Measurements from ENCODE around the gene EVL.
A peak's percentile ranks its signal among the peaks of the same experiment; 100 is the strongest.
"Not testable (repeated sequence)": the region's sequence is repeated elsewhere in the genome, so short reads cannot be mapped to it uniquely, and the experiment has no call there.

The EVL gene

GRCh38 chr14:100180671-100181070 is 115.4 kb downstream of the EVL start:
- not testable (repeated sequence) for DNase-seq

- DNase-seq: not testable (repeated sequence)
These were observed 116.8 kb downstream of the EVL start for GRCh38 chr14:100181876-100182551.

GRCh38 chr14:100187247-100187833 is 122.1 kb downstream of the EVL start:
- no peak for DNase-seq

GRCh38 chr14:100188392-100189030 is 123.3 kb downstream of the EVL start:
- DNase-seq: no peak

- DNase-seq: no peak
These were observed 124.9 kb downstream of the EVL start for GRCh38 chr14:100190126-100190525.

GRCh38 chr14:100191584-100192249 is 126.5 kb downstream of the EVL start:
- no peak for DNase-seq

- no peak for DNase-seq
These were observed 127.0 kb downstream of the EVL start for GRCh38 chr14:100192250-100192671.

- DNase-seq: peak; percentile 98
These were observed 127.6 kb downstream of the EVL start for GRCh38 chr14:100192672-100193416.
